GM12878 (cell line): ENCODE data around the gene C12orf60.

Experiments
- BCLAF1 ChIP-seq: fragments of 450-650 bp; IDR thresholded peaks from 2 replicates; pipeline ENCODE4 v1.6.1; 2017; ENCODE audit warnings: antibody characterized with exemption, mild to moderate bottlenecking, moderate library complexity
- CBX5 ChIP-seq: sonication (generic); IDR thresholded peaks from 2 replicates; pipeline ENCODE4 v1.6.1; 2016; ENCODE audit warnings: low read depth, moderate library complexity, mild to moderate bottlenecking, inconsistent platforms
- CHD4 ChIP-seq: fragments of 200-600 bp; sonication (generic); IDR thresholded peaks from 2 replicates; pipeline ENCODE4 v1.6.1; 2016; ENCODE audit warnings: mild to moderate bottlenecking
- EP300 ChIP-seq, 2 experiments: fragments of 150-350 bp in 1 of 2; IDR thresholded peaks; 2 replicates each; pipeline ENCODE4 v1.6.1; 2011 to 2012; ENCODE audit warnings: low read depth in 2 of 2, low read length in 2 of 2, borderline replicate concordance in 1 of 2, improper control_type of control experiment in 1 of 2, inconsistent platforms in 1 of 2; ENCODE audit not compliant: control insufficient read depth in 1 of 2
- EZH2 ChIP-seq: IDR thresholded peaks from 2 replicates; pipeline ENCODE4 v1.6.1; 2012; ENCODE audit warnings: low read depth, mild to moderate bottlenecking, control low read depth, inconsistent platforms, low read length, borderline replicate concordance; ENCODE audit not compliant: control insufficient read depth
- HDAC6 ChIP-seq: fragments of 200-600 bp; sonication (generic); IDR thresholded peaks from one replicate; pipeline ENCODE4 v1.8.0; 2017; ENCODE audit warnings: antibody characterized with exemption; ENCODE audit not compliant: unreplicated experiment
- KAT2A ChIP-seq: conservative IDR thresholded peaks from 2 replicates; pipeline ENCODE4 v1.6.1; 2011; ENCODE audit warnings: low read depth, low read length; ENCODE audit not compliant: control insufficient read depth
- MXI1 ChIP-seq: fragments of 150-350 bp; IDR thresholded peaks from 2 replicates; pipeline ENCODE4 v1.6.1; 2011; ENCODE audit warnings: low read depth, mild to moderate bottlenecking, inconsistent platforms, low read length, improper control_type of control experiment
- NRF1 ChIP-seq: conservative IDR thresholded peaks from 2 replicates; pipeline ENCODE4 v1.6.1; 2011; ENCODE audit warnings: mild to moderate bottlenecking, low read depth, low read length, improper control_type of control experiment
- POLR2A ChIP-seq: IDR thresholded peaks from 2 replicates; pipeline ENCODE4 v1.6.1; 2011; ENCODE audit warnings: low read depth, mild to moderate bottlenecking, low read length
- REST ChIP-seq: IDR thresholded peaks from 2 replicates; pipeline ENCODE4 v1.6.1; 2012; ENCODE audit warnings: mild to moderate bottlenecking, low read depth, low read length
- STAT3 ChIP-seq: IDR thresholded peaks from 2 replicates; pipeline ENCODE4 v1.6.1; 2011; ENCODE audit warnings: low read depth, low read length, improper control_type of control experiment
- YY1 ChIP-seq: IDR thresholded peaks from 2 replicates; pipeline ENCODE4 v1.6.1; 2011; ENCODE audit warnings: low read depth, mild to moderate bottlenecking, low read length
- ZNF274 ChIP-seq: IDR thresholded peaks from one replicate; pipeline ENCODE4 v1.8.0; 2011; ENCODE audit not compliant: insufficient read length, insufficient read depth

GRCh38 chr12:14802247-14802646, 1.2 kb upstream of the C12orf60 start:
- TF ChIP-seq CBX5: no peak
- no peak for TF ChIP-seq MXI1
- TF ChIP-seq EP300 (IDR thresholded peaks at IDR 0.05; ENCODE audit: borderline replicate concordance in 1 of 2, control insufficient read depth in 1 of 2, low read depth in 2 of 2, low read length in 2 of 2): no peak
- TF ChIP-seq CHD4: no peak
- no peak for TF ChIP-seq KAT2A
- no peak for TF ChIP-seq POLR2A
- TF ChIP-seq EZH2: no peak
- no peak for TF ChIP-seq YY1
- no peak for TF ChIP-seq BCLAF1
- TF ChIP-seq STAT3: no peak
- no peak for TF ChIP-seq ZNF274
- no peak for TF ChIP-seq HDAC6
- no peak for TF ChIP-seq REST
- TF ChIP-seq NRF1: no peak
